Uterus (tissue), 4 donors: Measurements from ENCODE around the gene NUDT11. TPM values are rescaled to one million over a fixed set of nuclear protein-coding genes. Genes with fewer than 3 reads are reported as not detected.

ENCODE experiments used
- DNase-seq, 2 donors: peaks; one replicate each; pipeline ENCODE4 v3.0.0-alpha.2; 2019 to 2020
- H3K27ac ChIP-seq, 2 donors: fragments of 200-600 bp; sonication (generic); 1 replicate in 1 of 2; 2 replicates in 1 of 2; pipeline ENCODE4 v1.5.1; 2016 to 2018
- H3K27me3 ChIP-seq, 2 donors: fragments of 200-600 bp; sonication (generic); one replicate each; pipeline ENCODE4 v1.5.1; 2018 to 2019; ENCODE audit warnings: control low read depth in 1 of 2
- H3K36me3 ChIP-seq, 2 donors: fragments of 200-600 bp; sonication (generic); one replicate each; pipeline ENCODE4 v1.5.1; 2019; ENCODE audit warnings: control low read depth in 1 of 2
- H3K4me1 ChIP-seq, 2 donors: fragments of 200-600 bp; sonication (generic); one replicate each; pipeline ENCODE4 v1.5.1; 2018 to 2019; ENCODE audit warnings: control low read depth in 1 of 2
- H3K4me3 ChIP-seq, 2 donors: fragments of 200-600 bp; sonication (generic); 1 replicate in 1 of 2; 2 replicates in 1 of 2; pipeline ENCODE4 v1.5.1; 2018 to 2019; ENCODE audit warnings: mild to moderate bottlenecking in 1 of 2
- H3K9me3 ChIP-seq, 2 donors: fragments of 200-600 bp; sonication (generic); one replicate each; pipeline ENCODE4 v1.5.1; 2019; ENCODE audit warnings: control low read depth in 1 of 2
- POLR2A ChIP-seq, 2 donors: fragments of 450-650 bp; IDR thresholded peaks; one replicate each; pipeline ENCODE4 v1.6.1; 2016; ENCODE audit warnings: antibody characterized with exemption in 2 of 2, mild to moderate bottlenecking in 1 of 2, moderate library complexity in 1 of 2
- intact Hi-C: fragments of 100-400 bp; cut with DNase I; formaldehyde crosslinking; loops from one replicate; pipeline ENCODE4 v1.15.1; 2023; ENCODE audit warnings: low total_unique reads
- total RNA-seq, 4 donors: library from RNA; depleted of rRNA in 3 of 4; stranded (reverse); fragments of >200 nt in 3 of 4; gene quantifications; one replicate each; pipeline versions ENCODE4 v1.1.0 to v1.2.4, GENCODE V29; 2014 to 2023
- TF ChIP-seq, protein P1 (sequence below), 4 experiments: fragments of 200-600 bp in 2 of 4; fragments of 450-650 bp in 2 of 4; sonication (generic) in 2 of 4; IDR thresholded peaks; one replicate each; pipeline ENCODE4 v1.5.1; 2016 to 2019; ENCODE audit warnings: antibody characterized with exemption in 4 of 4, mild to moderate bottlenecking in 2 of 4, moderate library complexity in 1 of 4
- donor health status: DM: yes; HTN: yes; CAD: no.

NUDT11 gene
- total RNA-seq, 4 donors from 2014 or later: 1.8 to 21.1 (median 7.8) TPM

- H3K27me3 ChIP-seq: no peaks in the 10 kb centered on the region
- no peaks in the 10 kb centered on the region for H3K4me1 ChIP-seq
- no peak overlapping the region for H3K4me3 ChIP-seq
- peak in 1 of 2 donors; percentile 18 for DNase-seq
- no peaks in the 10 kb centered on the region for H3K36me3 ChIP-seq
- intact Hi-C loops: no loop called here
- H3K9me3 ChIP-seq: no peaks in the 10 kb centered on the region
- H3K27ac ChIP-seq: no peak overlapping the region
- TF ChIP-seq, protein P1, sequence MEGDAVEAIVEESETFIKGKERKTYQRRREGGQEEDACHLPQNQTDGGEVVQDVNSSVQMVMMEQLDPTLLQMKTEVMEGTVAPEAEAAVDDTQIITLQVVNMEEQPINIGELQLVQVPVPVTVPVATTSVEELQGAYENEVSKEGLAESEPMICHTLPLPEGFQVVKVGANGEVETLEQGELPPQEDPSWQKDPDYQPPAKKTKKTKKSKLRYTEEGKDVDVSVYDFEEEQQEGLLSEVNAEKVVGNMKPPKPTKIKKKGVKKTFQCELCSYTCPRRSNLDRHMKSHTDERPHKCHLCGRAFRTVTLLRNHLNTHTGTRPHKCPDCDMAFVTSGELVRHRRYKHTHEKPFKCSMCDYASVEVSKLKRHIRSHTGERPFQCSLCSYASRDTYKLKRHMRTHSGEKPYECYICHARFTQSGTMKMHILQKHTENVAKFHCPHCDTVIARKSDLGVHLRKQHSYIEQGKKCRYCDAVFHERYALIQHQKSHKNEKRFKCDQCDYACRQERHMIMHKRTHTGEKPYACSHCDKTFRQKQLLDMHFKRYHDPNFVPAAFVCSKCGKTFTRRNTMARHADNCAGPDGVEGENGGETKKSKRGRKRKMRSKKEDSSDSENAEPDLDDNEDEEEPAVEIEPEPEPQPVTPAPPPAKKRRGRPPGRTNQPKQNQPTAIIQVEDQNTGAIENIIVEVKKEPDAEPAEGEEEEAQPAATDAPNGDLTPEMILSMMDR (IDR thresholded peaks at IDR 0.05): peak; percentile 60 to 76 (median 67)
- no peak for TF ChIP-seq POLR2A (IDR thresholded peaks at IDR 0.05)
Observed at GRCh38 chrX:51461053-51462044, 35.0 kb downstream of the NUDT11 start.

DNA sequence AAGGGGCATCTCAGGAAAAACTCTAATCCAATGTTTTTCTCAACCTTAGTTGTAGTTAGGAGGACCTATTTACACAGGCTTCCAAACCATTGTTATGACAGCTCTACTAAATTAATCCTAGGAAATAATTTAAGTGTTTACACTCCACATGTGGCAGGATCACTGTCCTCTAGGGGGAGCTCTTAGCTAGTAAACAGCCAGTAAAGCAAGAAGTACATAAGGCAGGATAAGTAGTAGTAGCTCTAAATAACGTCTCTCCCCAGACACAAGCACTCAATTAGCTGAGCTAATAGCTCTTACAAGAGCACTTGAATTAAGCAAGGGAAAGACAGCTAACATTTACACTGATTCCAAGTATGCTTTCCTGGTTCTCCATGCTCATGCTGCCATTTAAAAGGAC lies 37.3 kb downstream of the NUDT11 start:
- no peaks in the 10 kb centered on the region for H3K36me3 ChIP-seq
- H3K4me3 ChIP-seq: no peak overlapping the region
- no peaks in the 10 kb centered on the region for H3K9me3 ChIP-seq
- TF ChIP-seq, protein P1 (IDR thresholded peaks at IDR 0.05): no peak
- TF ChIP-seq POLR2A (IDR thresholded peaks at IDR 0.05): no peak
- no peak for DNase-seq
- no peaks in the 10 kb centered on the region for H3K4me1 ChIP-seq
- intact Hi-C loops: no loop called here
- H3K27me3 ChIP-seq: no peaks in the 10 kb centered on the region
- H3K27ac ChIP-seq: no peak overlapping the region

- H3K27me3 ChIP-seq: no peaks in the 10 kb centered on the region
- no peak overlapping the region for H3K27ac ChIP-seq
- intact Hi-C loops: no loop called here
- H3K4me3 ChIP-seq: no peak overlapping the region
- no peaks in the 10 kb centered on the region for H3K36me3 ChIP-seq
- no peaks in the 10 kb centered on the region for H3K9me3 ChIP-seq
- DNase-seq: no peak
- no peaks in the 10 kb centered on the region for H3K4me1 ChIP-seq
- TF ChIP-seq, protein P1 (IDR thresholded peaks at IDR 0.05): no peak
- TF ChIP-seq POLR2A (IDR thresholded peaks at IDR 0.05): no peak
Observed at GRCh38 chrX:51456814-51457213, 39.6 kb downstream of the NUDT11 start.

GRCh38 chrX:51456246-51456645 lies 40.1 kb downstream of the NUDT11 start:
- no peaks in the 10 kb centered on the region for H3K36me3 ChIP-seq
- H3K27ac ChIP-seq: no peak overlapping the region
- DNase-seq: no peak
- H3K4me1 ChIP-seq: no peaks in the 10 kb centered on the region
- intact Hi-C loops: no loop called here
- H3K4me3 ChIP-seq: no peak overlapping the region
- TF ChIP-seq, protein P1 (IDR thresholded peaks at IDR 0.05): no peak
- TF ChIP-seq POLR2A (IDR thresholded peaks at IDR 0.05): no peak
- H3K9me3 ChIP-seq: no peaks in the 10 kb centered on the region
- H3K27me3 ChIP-seq: no peaks in the 10 kb centered on the region

DNA sequence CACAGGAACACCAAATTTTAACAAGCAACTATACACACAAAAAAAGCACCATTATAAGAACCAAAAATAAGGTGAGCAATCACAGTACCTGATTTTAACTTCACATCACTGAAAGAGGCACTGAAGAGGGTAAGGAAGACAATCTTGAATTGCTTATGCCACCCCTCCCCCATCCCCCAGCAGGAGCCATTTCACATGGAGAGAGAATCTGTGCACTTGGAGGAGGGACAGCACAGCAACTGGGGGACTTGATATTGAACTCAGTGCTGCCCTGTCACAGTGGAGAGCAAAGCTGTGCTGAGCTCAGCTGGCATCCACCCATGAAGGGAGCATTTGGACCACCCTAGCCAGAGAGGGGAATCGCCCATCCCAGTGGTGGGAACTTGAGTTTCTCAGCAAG lies 56.0 kb downstream of the NUDT11 start:
- H3K4me3 ChIP-seq: no peak overlapping the region
- no peak overlapping the region for H3K27ac ChIP-seq
- DNase-seq: no peak
- no peak for TF ChIP-seq POLR2A (IDR thresholded peaks at IDR 0.05)
- TF ChIP-seq, protein P1 (IDR thresholded peaks at IDR 0.05): no peak
- no peaks in the 10 kb centered on the region for H3K36me3 ChIP-seq
- H3K27me3 ChIP-seq: no peaks in the 10 kb centered on the region
- H3K9me3 ChIP-seq: no peaks in the 10 kb centered on the region
- intact Hi-C loops: no loop called here
- H3K4me1 ChIP-seq: no peaks in the 10 kb centered on the region
